Loucy (cell line): ENCODE results near the gene MMP17.

Source experiments
- EZH2phosphoT487 ChIP-seq: fragments of 200-600 bp; IDR thresholded peaks from 2 replicates; pipeline ENCODE4 v1.6.1; 2018; ENCODE audit warnings: antibody characterized with exemption, mild to moderate bottlenecking, moderate library complexity, borderline replicate concordance
- TF ChIP-seq, protein P1 (sequence below): fragments of 200-600 bp; sonication (generic); conservative IDR thresholded peaks from 2 replicates; pipeline ENCODE4 v1.5.1; 2014; ENCODE audit warnings: mild to moderate bottlenecking, antibody characterized with exemption, low read length

- TF ChIP-seq, protein P1, sequence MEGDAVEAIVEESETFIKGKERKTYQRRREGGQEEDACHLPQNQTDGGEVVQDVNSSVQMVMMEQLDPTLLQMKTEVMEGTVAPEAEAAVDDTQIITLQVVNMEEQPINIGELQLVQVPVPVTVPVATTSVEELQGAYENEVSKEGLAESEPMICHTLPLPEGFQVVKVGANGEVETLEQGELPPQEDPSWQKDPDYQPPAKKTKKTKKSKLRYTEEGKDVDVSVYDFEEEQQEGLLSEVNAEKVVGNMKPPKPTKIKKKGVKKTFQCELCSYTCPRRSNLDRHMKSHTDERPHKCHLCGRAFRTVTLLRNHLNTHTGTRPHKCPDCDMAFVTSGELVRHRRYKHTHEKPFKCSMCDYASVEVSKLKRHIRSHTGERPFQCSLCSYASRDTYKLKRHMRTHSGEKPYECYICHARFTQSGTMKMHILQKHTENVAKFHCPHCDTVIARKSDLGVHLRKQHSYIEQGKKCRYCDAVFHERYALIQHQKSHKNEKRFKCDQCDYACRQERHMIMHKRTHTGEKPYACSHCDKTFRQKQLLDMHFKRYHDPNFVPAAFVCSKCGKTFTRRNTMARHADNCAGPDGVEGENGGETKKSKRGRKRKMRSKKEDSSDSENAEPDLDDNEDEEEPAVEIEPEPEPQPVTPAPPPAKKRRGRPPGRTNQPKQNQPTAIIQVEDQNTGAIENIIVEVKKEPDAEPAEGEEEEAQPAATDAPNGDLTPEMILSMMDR: no peak
- TF ChIP-seq EZH2phosphoT487: no peak
Observed at GRCh38 chr12:131897875-131898274, 69.7 kb downstream of the MMP17 start.
